HG03565 (cell line): ENCODE measurements around the gene LYRM4.
"Not testable (repeated sequence)": the region's sequence is repeated elsewhere in the genome, so short reads cannot be mapped to it uniquely, and the experiment has no call there.

Source experiments
- ATAC-seq: cut with Tn5 transposase; IDR thresholded peaks from one replicate; pipeline ENCODE4 v1.9.1; 2021; ENCODE audit warnings: mild to moderate bottlenecking, moderate library complexity; ENCODE audit not compliant: unreplicated experiment

The LYRM4 gene

DNA sequence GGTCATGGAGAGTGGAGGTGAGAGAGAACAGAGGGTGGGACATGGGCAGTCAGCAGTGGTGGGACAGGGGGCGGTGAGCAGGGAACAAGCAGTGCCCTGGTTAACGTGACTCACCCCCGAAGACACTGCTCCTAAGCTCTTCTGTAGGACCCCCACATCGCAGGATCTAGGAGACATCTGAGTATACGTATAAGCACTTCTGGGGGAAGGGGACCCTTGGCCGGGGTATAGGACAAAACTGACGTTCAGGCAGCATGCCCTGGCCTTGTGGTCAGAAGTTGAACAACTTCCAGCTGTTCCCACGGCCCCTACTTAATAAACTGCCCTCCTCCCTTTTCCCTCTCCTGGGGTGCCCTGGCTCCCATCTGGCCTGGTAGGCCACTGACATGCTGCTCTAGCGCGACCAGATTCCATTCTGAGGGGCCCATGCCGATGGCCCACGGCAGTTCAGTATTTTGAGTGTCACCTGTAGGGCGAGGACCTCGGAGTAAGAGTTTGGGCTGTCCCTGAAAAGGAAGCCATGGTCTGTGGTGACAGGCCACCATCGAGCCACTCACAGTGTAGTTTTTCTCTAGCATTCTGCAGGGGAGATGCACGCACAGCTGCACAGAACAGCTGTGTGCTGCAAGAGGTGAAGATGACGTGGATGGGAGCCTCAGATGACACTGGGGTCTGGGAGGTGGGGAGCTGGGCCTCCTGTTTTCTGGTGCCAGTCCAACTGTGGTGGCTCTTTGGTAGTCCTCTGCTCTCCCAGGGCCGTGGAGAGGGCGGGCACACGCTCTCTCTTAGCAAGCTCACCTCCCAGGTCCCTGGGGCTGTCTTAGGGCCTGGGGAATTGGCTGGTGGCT is 137.2 kb downstream of the LYRM4 start:
- no peak for ATAC-seq

- ATAC-seq = no peak
Observed at GRCh38 chr6:5122504-5123112, 138.1 kb downstream of the LYRM4 start.

GRCh38 chr6:5121956-5122355 is 138.8 kb downstream of the LYRM4 start:
- no peak for ATAC-seq

DNA sequence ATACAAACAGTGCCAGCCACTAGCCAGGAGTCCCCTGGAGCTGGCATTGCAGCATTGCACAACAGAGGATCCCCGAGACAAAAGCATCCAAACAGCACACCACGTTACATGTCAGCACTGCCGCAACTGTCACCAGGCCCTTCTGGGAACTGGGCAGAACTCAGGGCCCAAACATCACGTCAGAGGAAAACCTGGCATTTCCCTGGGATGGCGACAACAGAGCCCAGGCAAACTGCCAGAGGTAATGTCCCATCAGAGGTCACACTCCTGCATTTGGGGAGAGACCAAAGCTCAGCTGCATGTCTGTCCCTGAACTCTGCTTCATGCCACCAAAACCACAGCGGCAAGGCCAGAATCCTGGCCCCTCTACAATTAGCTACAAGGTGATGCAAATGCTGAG is 139.3 kb downstream of the LYRM4 start:
- ATAC-seq = no peak

- ATAC-seq = not testable (repeated sequence)
Observed at GRCh38 chr6:5120543-5120942, 140.2 kb downstream of the LYRM4 start.

DNA sequence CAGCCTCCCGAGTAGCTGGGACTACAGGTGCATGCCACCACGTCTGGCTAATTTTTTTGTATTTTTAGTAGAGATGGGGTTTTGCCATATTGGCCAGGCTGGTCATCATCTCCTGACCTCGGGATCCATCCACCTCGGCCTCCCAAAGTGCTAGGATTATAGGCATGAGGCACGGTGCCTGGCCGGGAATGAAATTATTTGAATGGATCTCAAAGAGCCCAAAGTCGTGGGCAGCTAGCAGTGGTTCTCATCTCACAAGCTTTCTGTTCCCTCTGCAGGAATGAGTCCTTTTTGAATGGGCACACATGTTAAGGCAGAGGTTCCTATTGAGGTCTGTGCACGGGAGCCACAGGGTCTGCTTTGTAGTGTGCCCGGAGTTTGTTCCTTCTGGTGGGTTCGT is 140.7 kb downstream of the LYRM4 start:
- no peak for ATAC-seq

DNA sequence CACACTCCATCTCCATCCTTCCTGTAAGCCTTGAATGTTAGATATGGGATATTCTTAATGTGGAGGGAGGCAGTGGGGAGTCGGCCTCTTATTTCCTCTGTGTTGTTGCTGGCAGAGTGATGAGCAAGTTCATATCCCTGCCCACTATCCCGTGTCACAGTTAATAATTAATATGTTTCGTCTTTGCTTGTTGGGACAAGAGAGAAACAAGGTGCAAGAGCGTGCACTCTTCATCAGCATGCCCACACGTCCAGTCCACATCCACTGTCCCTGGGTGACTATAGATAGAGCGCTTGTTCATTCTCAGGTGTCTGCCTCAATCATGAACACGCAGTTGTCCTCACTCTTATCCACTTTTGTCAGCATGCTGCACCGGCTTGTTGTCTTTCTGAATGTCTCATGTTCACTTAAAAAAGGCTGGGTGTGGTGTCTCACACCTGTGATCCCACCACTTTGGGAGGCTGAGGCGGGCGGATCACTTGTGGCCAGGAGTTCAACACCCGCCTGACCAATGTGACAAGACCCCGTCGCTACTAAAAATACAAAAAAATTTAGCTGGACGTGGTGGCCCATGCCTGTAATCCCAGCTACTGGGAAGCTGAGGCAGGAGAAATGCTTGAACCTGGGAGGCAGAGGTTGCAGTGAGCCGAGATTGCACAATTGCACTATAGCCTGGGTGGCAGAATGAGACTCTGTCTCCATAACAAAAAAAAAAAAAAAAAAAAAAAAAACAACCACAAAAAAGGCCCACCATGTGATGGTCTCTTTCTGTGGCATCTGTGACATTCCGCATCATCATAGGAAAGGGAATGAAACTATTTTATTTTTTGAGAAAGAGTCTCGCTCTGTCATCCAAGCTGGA is 141.4 kb downstream of the LYRM4 start:
- no peak for ATAC-seq

DNA sequence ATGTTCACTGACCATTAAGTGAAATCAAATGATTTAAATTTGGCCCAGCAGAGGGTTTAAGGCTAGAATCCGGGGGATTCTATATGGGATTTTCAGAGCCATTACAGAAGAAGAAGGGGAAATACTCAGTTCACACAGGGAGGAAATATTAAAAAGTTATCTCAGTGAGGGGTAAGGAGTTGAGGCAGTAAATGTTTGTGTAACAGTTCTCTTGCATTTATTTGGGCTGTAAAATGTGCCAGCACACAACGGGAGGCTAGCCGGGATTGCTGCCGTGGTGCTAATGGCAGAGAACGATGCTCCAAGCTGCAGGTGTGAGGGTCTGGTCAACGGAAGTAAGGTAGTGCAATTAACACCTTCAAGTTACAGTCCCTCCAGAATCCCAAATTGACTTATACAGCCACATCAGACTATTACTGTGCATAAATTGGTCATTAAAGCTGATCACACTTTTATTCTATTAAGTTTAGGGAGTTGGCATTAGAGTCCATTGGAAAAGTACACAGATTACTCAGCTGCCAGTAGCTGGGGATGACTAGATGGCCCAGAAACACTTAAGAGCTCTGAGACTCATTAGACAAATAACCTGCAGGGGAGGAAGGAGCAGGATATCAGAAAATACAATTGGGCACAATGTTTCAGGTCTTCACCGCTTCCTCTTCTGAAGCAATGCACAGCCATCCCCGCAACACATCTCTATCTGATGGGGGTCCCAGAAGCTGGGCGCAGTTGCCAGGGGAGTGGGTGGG is 144.3 kb downstream of the LYRM4 start:
- no peak for ATAC-seq

GRCh38 chr6:5115168-5115567 is 145.6 kb downstream of the LYRM4 start:
- ATAC-seq = no peak

DNA sequence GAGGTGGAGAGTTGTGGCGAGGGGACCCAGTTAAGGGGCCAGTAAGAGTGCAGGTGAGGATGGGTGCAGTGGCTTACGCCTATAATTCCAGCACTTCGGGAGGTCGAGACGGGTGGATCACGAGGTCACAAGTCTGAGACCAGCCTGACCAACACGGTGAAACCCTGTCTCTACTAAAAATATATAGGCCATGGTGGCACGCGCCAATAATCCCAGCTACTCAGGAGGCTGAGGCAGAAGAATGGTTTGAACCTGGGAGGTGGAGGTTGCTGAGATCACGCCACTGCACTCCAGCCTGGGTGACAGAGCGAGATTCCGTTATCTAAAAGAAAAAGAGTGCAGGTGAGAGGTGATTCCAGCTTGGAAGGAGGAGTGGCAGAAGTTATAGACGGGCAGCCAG is 147.7 kb downstream of the LYRM4 start:
- ATAC-seq = no peak

GRCh38 chr6:5112066-5112799 is 148.5 kb downstream of the LYRM4 start:
- ATAC-seq = no peak

GRCh38 chr6:5111626-5112025 is 149.1 kb downstream of the LYRM4 start:
- ATAC-seq = no peak

DNA sequence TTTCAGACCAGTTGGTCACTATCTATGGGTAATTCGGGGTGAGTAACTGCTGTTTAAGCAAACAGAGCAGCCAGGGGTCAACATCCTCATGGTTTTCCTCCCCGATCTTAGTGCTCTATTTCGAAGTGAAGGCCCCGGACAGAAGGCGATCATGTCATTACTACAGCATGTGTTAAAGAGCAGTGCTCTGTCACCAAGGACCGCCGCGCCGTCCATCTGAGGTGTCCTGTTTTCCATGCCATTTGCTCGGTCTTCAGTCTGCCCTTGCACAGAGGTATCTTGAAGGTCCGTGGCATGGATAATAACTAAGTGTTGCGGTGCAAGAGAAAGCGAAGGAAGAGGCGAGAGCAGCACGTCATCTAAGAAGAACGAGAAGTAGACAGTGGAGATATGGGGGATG is 150.5 kb downstream of the LYRM4 start:
- no peak for ATAC-seq

DNA sequence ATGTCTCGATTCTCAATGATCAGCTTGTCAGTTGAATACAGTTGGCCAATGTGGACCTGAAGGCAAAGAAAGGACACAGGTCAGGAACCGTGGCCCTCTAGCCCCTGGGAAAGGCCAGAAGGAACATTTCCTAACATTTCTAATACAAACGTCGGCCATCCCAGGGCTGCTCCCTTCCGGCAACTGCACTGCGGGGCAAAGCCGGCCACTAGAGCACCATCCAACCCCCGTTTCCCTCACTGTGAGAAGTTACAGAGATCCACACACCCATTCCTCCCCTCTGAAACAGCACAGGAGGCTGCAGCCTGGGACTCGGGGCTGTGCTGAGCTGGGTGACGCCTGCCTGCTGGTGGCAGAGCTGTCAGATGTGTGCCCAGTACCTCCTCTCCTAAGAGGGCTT is 151.3 kb downstream of the LYRM4 start:
- no peak for ATAC-seq

GRCh38 chr6:5108536-5109150 is 152.1 kb downstream of the LYRM4 start:
- ATAC-seq = no peak

GRCh38 chr6:5108068-5108467 is 152.7 kb downstream of the LYRM4 start:
- no peak for ATAC-seq

DNA sequence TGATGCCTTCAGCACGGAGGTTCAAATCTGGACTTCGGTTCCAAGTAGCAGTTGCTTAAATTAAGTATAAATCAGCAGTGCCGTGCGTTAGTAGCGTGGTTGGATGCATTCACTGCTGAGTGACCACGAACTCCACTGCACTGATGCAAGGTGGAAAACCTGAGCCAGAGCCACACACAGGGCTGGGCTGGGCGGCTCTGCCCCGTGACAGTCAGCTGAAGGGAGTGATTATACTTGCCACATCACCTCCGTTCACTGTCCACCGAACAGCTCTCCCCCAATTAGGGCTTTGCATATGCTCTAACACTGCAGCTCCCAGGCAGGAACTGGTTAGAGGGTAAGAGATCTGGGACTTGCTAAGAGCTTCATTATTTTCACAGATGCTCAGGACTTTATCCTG is 153.4 kb downstream of the LYRM4 start:
- no peak for ATAC-seq

DNA sequence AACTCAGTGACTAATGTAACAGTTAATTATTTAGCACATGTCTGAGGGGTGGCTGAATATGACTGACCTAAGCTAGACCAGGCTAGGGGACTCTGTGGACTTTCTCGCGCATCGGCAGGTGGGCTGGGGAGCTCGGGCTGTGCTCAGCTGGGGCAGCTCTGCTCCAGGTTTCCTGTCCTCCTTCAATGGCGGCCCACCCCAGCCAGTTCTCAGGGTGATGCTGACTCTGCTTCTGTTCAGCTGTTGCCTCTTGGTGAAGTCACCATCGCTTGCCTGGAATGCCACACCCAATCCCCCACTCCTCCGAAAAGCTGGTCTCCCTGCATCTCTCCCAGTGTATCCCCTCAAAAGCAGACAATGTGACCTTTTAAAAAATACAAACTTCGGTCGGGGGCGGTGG is 155.6 kb downstream of the LYRM4 start:
- ATAC-seq = no peak

DNA sequence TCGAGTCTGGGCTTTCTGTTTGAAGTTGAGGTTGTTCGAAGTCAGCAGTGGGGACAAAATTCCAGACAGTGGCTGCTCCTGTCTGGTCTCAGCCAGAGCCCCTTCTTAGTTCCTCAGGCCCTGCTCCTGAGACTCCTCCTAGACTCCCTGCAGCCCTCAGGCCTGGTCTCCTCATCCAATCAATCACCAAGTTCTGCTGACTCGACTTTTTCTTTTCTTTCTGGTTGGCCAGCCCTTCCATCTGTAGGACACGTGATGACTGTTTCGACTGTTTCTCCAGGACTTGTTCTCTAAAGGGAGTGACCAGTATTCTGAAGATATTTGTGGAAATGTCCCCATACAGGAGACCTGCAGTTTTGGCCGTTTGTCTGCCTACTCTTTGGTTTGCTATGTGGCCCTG is 156.1 kb downstream of the LYRM4 start:
- no peak for ATAC-seq

DNA sequence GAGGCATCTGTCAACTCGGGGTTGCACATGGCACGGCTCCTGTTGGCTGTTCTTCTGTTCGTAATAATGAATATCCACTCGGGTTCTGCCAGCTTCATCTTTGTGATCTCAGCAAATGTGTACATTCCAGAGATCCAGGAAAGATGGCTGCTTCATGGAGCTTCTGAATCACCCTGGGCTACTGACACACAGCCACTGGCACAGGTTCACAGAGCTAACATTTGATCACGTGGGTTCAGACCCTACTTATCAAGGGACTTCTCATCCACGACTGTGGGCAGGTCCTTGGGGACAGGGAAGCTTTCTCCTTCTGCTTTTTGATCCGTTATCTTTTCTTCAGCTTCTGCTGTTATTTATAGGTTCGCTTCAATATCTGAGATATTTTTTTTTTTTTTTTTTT is 157.5 kb downstream of the LYRM4 start:
- no peak for ATAC-seq
